ENCODE measurements around the gene TBC1D22A.

GRCh38 chr22:46900549-46900948, 138.1 kb downstream of the TBC1D22A start:
- no peak for TF ChIP-seq CTCF (IDR thresholded peaks at IDR 0.05)
- TF ChIP-seq POLR2A (IDR thresholded peaks at IDR 0.05), result no peak

Measured in upper lobe of left lung (tissue), 4 donors.